ENCODE results near the gene ZDHHC5.

DNA sequence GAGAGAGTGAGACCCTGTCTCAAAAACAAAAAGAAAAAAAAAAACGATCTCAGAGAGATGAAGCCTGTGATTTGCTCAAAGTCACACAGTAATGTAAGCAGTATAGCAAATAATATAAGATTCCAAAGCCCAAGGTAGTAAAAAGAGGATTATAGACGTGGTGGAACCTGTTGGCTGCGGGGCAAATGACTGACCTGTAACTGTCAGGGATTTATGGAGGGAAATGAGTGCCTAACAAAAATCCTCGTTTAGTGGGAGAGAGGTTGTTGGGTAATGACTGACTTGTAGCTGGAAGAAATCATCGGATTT is 11.1 kb upstream of the ZDHHC5 start:
- TF ChIP-seq, protein P1, sequence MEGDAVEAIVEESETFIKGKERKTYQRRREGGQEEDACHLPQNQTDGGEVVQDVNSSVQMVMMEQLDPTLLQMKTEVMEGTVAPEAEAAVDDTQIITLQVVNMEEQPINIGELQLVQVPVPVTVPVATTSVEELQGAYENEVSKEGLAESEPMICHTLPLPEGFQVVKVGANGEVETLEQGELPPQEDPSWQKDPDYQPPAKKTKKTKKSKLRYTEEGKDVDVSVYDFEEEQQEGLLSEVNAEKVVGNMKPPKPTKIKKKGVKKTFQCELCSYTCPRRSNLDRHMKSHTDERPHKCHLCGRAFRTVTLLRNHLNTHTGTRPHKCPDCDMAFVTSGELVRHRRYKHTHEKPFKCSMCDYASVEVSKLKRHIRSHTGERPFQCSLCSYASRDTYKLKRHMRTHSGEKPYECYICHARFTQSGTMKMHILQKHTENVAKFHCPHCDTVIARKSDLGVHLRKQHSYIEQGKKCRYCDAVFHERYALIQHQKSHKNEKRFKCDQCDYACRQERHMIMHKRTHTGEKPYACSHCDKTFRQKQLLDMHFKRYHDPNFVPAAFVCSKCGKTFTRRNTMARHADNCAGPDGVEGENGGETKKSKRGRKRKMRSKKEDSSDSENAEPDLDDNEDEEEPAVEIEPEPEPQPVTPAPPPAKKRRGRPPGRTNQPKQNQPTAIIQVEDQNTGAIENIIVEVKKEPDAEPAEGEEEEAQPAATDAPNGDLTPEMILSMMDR (optimal IDR thresholded peaks at IDR 0.05 in 1 of 3, IDR thresholded peaks at IDR 0.05 in 1 of 3, conservative IDR thresholded peaks at IDR 0.05 in 1 of 3; ENCODE audit: extremely low read depth in 1 of 3, insufficient read depth in 2 of 3, low read length in 3 of 3) = no peak
- no peak for TF ChIP-seq EZH2 (IDR thresholded peaks at IDR 0.05; ENCODE audit: low read length)

Data from keratinocyte (primary cell).